ENCODE data around the gene RTP3.

- TF ChIP-seq, protein P1, sequence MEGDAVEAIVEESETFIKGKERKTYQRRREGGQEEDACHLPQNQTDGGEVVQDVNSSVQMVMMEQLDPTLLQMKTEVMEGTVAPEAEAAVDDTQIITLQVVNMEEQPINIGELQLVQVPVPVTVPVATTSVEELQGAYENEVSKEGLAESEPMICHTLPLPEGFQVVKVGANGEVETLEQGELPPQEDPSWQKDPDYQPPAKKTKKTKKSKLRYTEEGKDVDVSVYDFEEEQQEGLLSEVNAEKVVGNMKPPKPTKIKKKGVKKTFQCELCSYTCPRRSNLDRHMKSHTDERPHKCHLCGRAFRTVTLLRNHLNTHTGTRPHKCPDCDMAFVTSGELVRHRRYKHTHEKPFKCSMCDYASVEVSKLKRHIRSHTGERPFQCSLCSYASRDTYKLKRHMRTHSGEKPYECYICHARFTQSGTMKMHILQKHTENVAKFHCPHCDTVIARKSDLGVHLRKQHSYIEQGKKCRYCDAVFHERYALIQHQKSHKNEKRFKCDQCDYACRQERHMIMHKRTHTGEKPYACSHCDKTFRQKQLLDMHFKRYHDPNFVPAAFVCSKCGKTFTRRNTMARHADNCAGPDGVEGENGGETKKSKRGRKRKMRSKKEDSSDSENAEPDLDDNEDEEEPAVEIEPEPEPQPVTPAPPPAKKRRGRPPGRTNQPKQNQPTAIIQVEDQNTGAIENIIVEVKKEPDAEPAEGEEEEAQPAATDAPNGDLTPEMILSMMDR (IDR thresholded peaks at IDR 0.05) = no peak
- TF ChIP-seq POLR2A (IDR thresholded peaks at IDR 0.05) = no peak
Measured at GRCh38 chr3:46544771-46545503, 47.2 kb downstream of the RTP3 start.

All from thyroid gland (tissue), 4 donors.